ENCODE results near the gene DHRSX.
"Not testable (repeated sequence)": the region's sequence is repeated elsewhere in the genome, so short reads cannot be mapped to it uniquely, and the experiment has no call there.

Gene DHRSX

GRCh38 chrX:2389324-2389723 lies 111.5 kb downstream of the DHRSX start:
- DNase-seq, result no peak

- DNase-seq, result no peak
Observed at GRCh38 chrX:2388669-2389068, 112.1 kb downstream of the DHRSX start.

GRCh38 chrX:2387614-2388239 lies 113.0 kb downstream of the DHRSX start:
- DNase-seq, result no peak

- DNase-seq, result no peak
Observed at GRCh38 chrX:2385224-2385623, 115.6 kb downstream of the DHRSX start.

GRCh38 chrX:2384486-2384885 lies 116.3 kb downstream of the DHRSX start:
- DNase-seq, result no peak

GRCh38 chrX:2383735-2384134 lies 117.0 kb downstream of the DHRSX start:
- no peak for DNase-seq

GRCh38 chrX:2383144-2383543 lies 117.6 kb downstream of the DHRSX start:
- DNase-seq, result no peak

- not testable (repeated sequence) for DNase-seq
Observed at GRCh38 chrX:2382433-2383048, 118.2 kb downstream of the DHRSX start.

- DNase-seq, result no peak
Observed at GRCh38 chrX:2376166-2376565, 124.6 kb downstream of the DHRSX start.

- DNase-seq, result no peak
Observed at GRCh38 chrX:2374086-2374485, 126.7 kb downstream of the DHRSX start.

- no peak for DNase-seq
Observed at GRCh38 chrX:2373615-2374014, 127.2 kb downstream of the DHRSX start.

GRCh38 chrX:2371026-2371711 lies 129.6 kb downstream of the DHRSX start:
- no peak for DNase-seq

GRCh38 chrX:2370456-2370855 lies 130.3 kb downstream of the DHRSX start:
- no peak for DNase-seq

GRCh38 chrX:2369206-2369605 lies 131.6 kb downstream of the DHRSX start:
- DNase-seq, result no peak

- no peak for DNase-seq
Observed at GRCh38 chrX:2360731-2361130, 140.0 kb downstream of the DHRSX start.

- not testable (repeated sequence) for DNase-seq
Observed at GRCh38 chrX:2359522-2359921, 141.3 kb downstream of the DHRSX start.

- DNase-seq, result no peak
Observed at GRCh38 chrX:2351999-2352995, 148.5 kb downstream of the DHRSX start.

GRCh38 chrX:2351321-2351720 lies 149.5 kb downstream of the DHRSX start:
- DNase-seq, result no peak

GRCh38 chrX:2350703-2351102 lies 150.1 kb downstream of the DHRSX start:
- not testable (repeated sequence) for DNase-seq

GRCh38 chrX:2350036-2350435 lies 150.7 kb downstream of the DHRSX start:
- not testable (repeated sequence) for DNase-seq

GRCh38 chrX:2348211-2348610 lies 152.6 kb downstream of the DHRSX start:
- no peak for DNase-seq

GRCh38 chrX:2346158-2346557 lies 154.6 kb downstream of the DHRSX start:
- no peak for DNase-seq

- no peak for DNase-seq
Observed at GRCh38 chrX:2345562-2345961, 155.2 kb downstream of the DHRSX start.

All from NCI-H446 treated with DMSO at 0.1 percent for 48 hours (cell line).